Cardiac fibroblast (primary cell): ENCODE data around the gene LPGAT1.
A peak's percentile ranks its signal among the peaks of the same experiment; 100 is the strongest.
"Not testable (repeated sequence)": the region's sequence is repeated elsewhere in the genome, so short reads cannot be mapped to it uniquely, and the experiment has no call there.

Source experiments
- DNase-seq, 2 donors: peaks; one replicate each; pipeline versions ENCODE4 v3.0.0 to v3.0.0-alpha.2; 2010; ENCODE audit warnings: low read depth in 2 of 2
- H3K4me3 ChIP-seq, 2 donors: replicated peaks in 1 of 2; 1 replicate in 1 of 2; 2 replicates in 1 of 2; pipeline ENCODE4 v1.5.1; 2011; ENCODE audit warnings: low read depth in 2 of 2, low read length in 2 of 2, mild to moderate bottlenecking in 2 of 2, moderate library complexity in 1 of 2
- CTCF ChIP-seq: IDR thresholded peaks from one replicate; pipeline ENCODE4 v1.5.1; 2011; ENCODE audit warnings: low read depth, mild to moderate bottlenecking, low read length, inconsistent platforms

LPGAT1 gene

GRCh38 chr1:211724687-211725196 is 105.8 kb downstream of the LPGAT1 start:
- no peak overlapping the region for H3K4me3 ChIP-seq
- TF ChIP-seq CTCF: no peak
- DNase-seq: peak in 1 of 2 donors; percentile 61

GRCh38 chr1:211723273-211723672 is 107.3 kb downstream of the LPGAT1 start:
- TF ChIP-seq CTCF: no peak
- H3K4me3 ChIP-seq: no peak overlapping the region
- no peak for DNase-seq

GRCh38 chr1:211722277-211723175 is 108.0 kb downstream of the LPGAT1 start:
- no peak overlapping the region for H3K4me3 ChIP-seq
- no peak for DNase-seq
- TF ChIP-seq CTCF: no peak

- DNase-seq: not testable (repeated sequence)
Measured at GRCh38 chr1:211716555-211716954, 114.0 kb downstream of the LPGAT1 start.

GRCh38 chr1:211715971-211716370 is 114.6 kb downstream of the LPGAT1 start:
- TF ChIP-seq CTCF: no peak
- no peak for DNase-seq
- no peak overlapping the region for H3K4me3 ChIP-seq

More at GRCh38 chr1:211716555-211716954, 114.0 kb downstream of the LPGAT1 start:
- H3K4me3 ChIP-seq: not testable (repeated sequence)

- no peak for DNase-seq
- TF ChIP-seq CTCF: no peak
- no peak overlapping the region for H3K4me3 ChIP-seq
Measured at GRCh38 chr1:211714154-211714553, 116.4 kb downstream of the LPGAT1 start.

GRCh38 chr1:211713231-211713630 is 117.3 kb downstream of the LPGAT1 start:
- TF ChIP-seq CTCF: no peak
- peak in 1 of 2 donors; percentile 14 for DNase-seq
- H3K4me3 ChIP-seq: no peak overlapping the region
